Upper lobe of right lung (tissue), 1 donor: Measurements from ENCODE around the gene PLXNA4. TPM values are rescaled to one million over a fixed set of nuclear protein-coding genes. Genes with fewer than 3 reads are reported as not detected.

ENCODE experiments used
- ATAC-seq: fragments of 200-7000 bp; cut with Tn5 transposase; one replicate; pipeline ENCODE4 v1.9.1; 2020; ENCODE audit warnings: mild to moderate bottlenecking, moderate library complexity
- DNase-seq: peaks from one replicate; pipeline ENCODE4 v3.0.0-alpha.2; 2020
- H3K27ac ChIP-seq: fragments of 200-600 bp; one replicate; pipeline ENCODE4 v1.8.0; 2022
- H3K27me3 ChIP-seq: fragments of 200-600 bp; one replicate; pipeline ENCODE4 v1.8.0; 2022; ENCODE audit warnings: mild to moderate bottlenecking
- H3K36me3 ChIP-seq: fragments of 200-600 bp; one replicate; pipeline ENCODE4 v1.8.0; 2022
- H3K4me1 ChIP-seq: fragments of 200-600 bp; one replicate; pipeline ENCODE4 v1.8.0; 2022
- H3K4me3 ChIP-seq: fragments of 200-600 bp; one replicate; pipeline ENCODE4 v1.8.0; 2022; ENCODE audit warnings: mild to moderate bottlenecking
- H3K9me3 ChIP-seq: fragments of 200-600 bp; one replicate; pipeline ENCODE4 v1.8.0; 2022
- CTCF ChIP-seq: fragments of 200-600 bp; IDR thresholded peaks from one replicate; pipeline ENCODE4 v1.8.0; 2022; ENCODE audit warnings: antibody characterized with exemption
- intact Hi-C: fragments of 100-400 bp; cut with DNase I; formaldehyde crosslinking; loops from one replicate; pipeline ENCODE4 v1.11.0; 2022
- total RNA-seq: library from RNA; stranded (reverse); fragmentation: NEBNext Ultra II Directional; extraction: Animal tissue kit (Norgen Biotek cat#: 25700); gene quantifications from one replicate; pipeline ENCODE4 v1.2.1, GENCODE V29; 2021
- donor health status: DM: no; HTN: yes; CAD: no; lungs with severe emphysema.

PLXNA4 gene
- total RNA-seq, 1 donor from 2014 or later: 7.2 TPM

GRCh38 chr7:132187391-132187790 lies 388.9 kb downstream of the PLXNA4 start:
- no peak for TF ChIP-seq CTCF
- Histone ChIP-seq H3K36me3 (no peaks in the 10 kb centered on the region), H3K27ac (no peak overlapping the region), H3K27me3 (no peaks in the 10 kb centered on the region), H3K9me3 (peaks cover 5% of the 10 kb centered on the region), H3K4me1 (no peaks in the 10 kb centered on the region), H3K4me3 (no peak overlapping the region)
- DNase-seq (peak; percentile 22), ATAC-seq (no peak)
- intact Hi-C loops: no loop called here

GRCh38 chr7:132185150-132185549 lies 391.1 kb downstream of the PLXNA4 start:
- no peaks in the 10 kb centered on the region for H3K36me3 ChIP-seq
- intact Hi-C loops: no loop called here
- H3K4me3 ChIP-seq: no peak overlapping the region
- peaks cover 5% of the 10 kb centered on the region for H3K9me3 ChIP-seq
- H3K27me3 ChIP-seq: no peaks in the 10 kb centered on the region
- TF ChIP-seq CTCF: no peak
- H3K27ac ChIP-seq: no peak overlapping the region
- no peak for ATAC-seq
- no peak for DNase-seq
- H3K4me1 ChIP-seq: no peaks in the 10 kb centered on the region

GRCh38 chr7:132183781-132184380 lies 392.4 kb downstream of the PLXNA4 start:
- no peaks in the 10 kb centered on the region for H3K27me3 ChIP-seq
- peaks cover 5% of the 10 kb centered on the region for H3K9me3 ChIP-seq
- ATAC-seq: no peak
- H3K4me1 ChIP-seq: no peaks in the 10 kb centered on the region
- H3K36me3 ChIP-seq: no peaks in the 10 kb centered on the region
- H3K27ac ChIP-seq: no peak overlapping the region
- DNase-seq: no peak
- TF ChIP-seq CTCF: no peak
- intact Hi-C loops: no loop called here
- H3K4me3 ChIP-seq: no peak overlapping the region

GRCh38 chr7:132182992-132183391 lies 393.3 kb downstream of the PLXNA4 start:
- no peaks in the 10 kb centered on the region for H3K27me3 ChIP-seq
- DNase-seq (no peak), ATAC-seq (no peak)
- intact Hi-C loops: no loop called here
- H3K9me3 ChIP-seq: peaks cover 5% of the 10 kb centered on the region
- H3K4me1 ChIP-seq: no peaks in the 10 kb centered on the region
- TF ChIP-seq CTCF: no peak
- no peak overlapping the region for H3K27ac ChIP-seq
- no peak overlapping the region for H3K4me3 ChIP-seq
- no peaks in the 10 kb centered on the region for H3K36me3 ChIP-seq

GRCh38 chr7:132181946-132182685 lies 394.2 kb downstream of the PLXNA4 start:
- no peak for TF ChIP-seq CTCF
- ATAC-seq (no peak), DNase-seq (no peak)
- Histone ChIP-seq H3K4me3 (no peak overlapping the region), H3K4me1 (no peaks in the 10 kb centered on the region), H3K27ac (no peak overlapping the region), H3K9me3 (no peaks in the 10 kb centered on the region), H3K27me3 (no peaks in the 10 kb centered on the region), H3K36me3 (no peaks in the 10 kb centered on the region)
- intact Hi-C loops: no loop called here
